Naive thymus-derived CD4-positive, alpha-beta T cell (primary cell): Measurements from ENCODE around the gene SLC26A5. TPM values are rescaled to one million over a fixed set of nuclear protein-coding genes. Genes with fewer than 3 reads are reported as not detected.

ENCODE experiments used
- ATAC-seq: fragments of 150-1000 bp; cut with Tn5 transposase; 2 replicates; pipeline ENCODE4 v1.10.0; 2021; ENCODE audit warnings: mild to moderate bottlenecking, moderate library complexity
- CTCF ChIA-PET: fragments of 350-600 bp; sonication (Branson Sonifier 250); formaldehyde crosslinking; loops from one replicate; lab custom pipeline; 2021; ENCODE audit warnings: antibody characterized with exemption; lab: Charles Lee
- POLR2A ChIA-PET: fragments of 350-600 bp; sonication (Branson Sonifier 250); formaldehyde crosslinking; loops from one replicate; lab custom pipeline; 2021; ENCODE audit warnings: antibody characterized with exemption, inconsistent platforms; lab: Charles Lee
- DNase-seq, 9 donors: peaks; one replicate each; pipeline versions ENCODE4 v3.0.0 to v3.0.0-alpha.2; 2020 to 2022; ENCODE audit warnings: mixed read lengths in 1 of 9
- H3K27ac ChIP-seq: one replicate; pipeline ENCODE4 v1.7.0; 2013; ENCODE audit warnings: mild to moderate bottlenecking, low read depth, low read length, moderate library complexity
- H3K27me3 ChIP-seq, 2 donors: one replicate each; pipeline ENCODE4 v1.7.0; 2013; ENCODE audit warnings: low read length in 2 of 2, mild to moderate bottlenecking in 2 of 2, moderate library complexity in 2 of 2; ENCODE audit not compliant: control insufficient read depth in 2 of 2, insufficient read depth in 2 of 2
- H3K36me3 ChIP-seq, 3 experiments: 1 replicate in 2 of 3; 2 replicates in 1 of 3; pipeline ENCODE4 v1.7.0; 2013; ENCODE audit warnings: low read length in 3 of 3, mild to moderate bottlenecking in 3 of 3, moderate library complexity in 1 of 3; ENCODE audit not compliant: insufficient read depth in 3 of 3, control insufficient read depth in 2 of 3
- H3K4me1 ChIP-seq, 2 donors: one replicate each; pipeline ENCODE4 v1.7.0; 2013; ENCODE audit warnings: low read length in 2 of 2, mild to moderate bottlenecking in 2 of 2, moderate library complexity in 1 of 2; ENCODE audit not compliant: control insufficient read depth in 2 of 2, insufficient read depth in 2 of 2
- H3K4me3 ChIP-seq: 2 replicates; pipeline ENCODE4 v1.7.0; 2013; ENCODE audit warnings: mild to moderate bottlenecking, low read length
- H3K9me3 ChIP-seq, 3 experiments: 1 replicate in 2 of 3; 2 replicates in 1 of 3; pipeline ENCODE4 v1.7.0; 2013; ENCODE audit warnings: low read length in 3 of 3; ENCODE audit not compliant: control insufficient read depth in 2 of 3
- H3K27ac Mint-ChIP-seq, 9 donors: one replicate each; pipeline ENCODE4 v1.8.0; 2020 to 2022; ENCODE audit warnings: mixed read lengths in 9 of 9, mild to moderate bottlenecking in 8 of 9, moderate library complexity in 5 of 9, inconsistent platforms in 2 of 9
- H3K27me3 Mint-ChIP-seq, 5 donors: one replicate each; pipeline ENCODE4 v1.8.0; 2021 to 2022; ENCODE audit warnings: mixed read lengths in 5 of 5, mild to moderate bottlenecking in 1 of 5
- H3K36me3 Mint-ChIP-seq, 5 donors: one replicate each; pipeline ENCODE4 v1.8.0; 2020 to 2022; ENCODE audit warnings: mixed read lengths in 5 of 5, mild to moderate bottlenecking in 3 of 5, inconsistent platforms in 1 of 5
- H3K4me1 Mint-ChIP-seq, 7 donors: one replicate each; pipeline ENCODE4 v1.8.0; 2020 to 2022; ENCODE audit warnings: mixed read lengths in 7 of 7, mild to moderate bottlenecking in 3 of 7, inconsistent platforms in 1 of 7
- H3K4me3 Mint-ChIP-seq, 10 donors: one replicate each; pipeline ENCODE4 v1.8.0; 2020 to 2022; ENCODE audit warnings: mild to moderate bottlenecking in 10 of 10, mixed read lengths in 10 of 10, moderate library complexity in 6 of 10, inconsistent platforms in 2 of 10
- H3K9me3 Mint-ChIP-seq, 11 donors: one replicate each; pipeline ENCODE4 v1.8.0; 2020 to 2022; ENCODE audit warnings: mixed read lengths in 11 of 11, mild to moderate bottlenecking in 4 of 11, inconsistent platforms in 1 of 11, moderate library complexity in 1 of 11
- intact Hi-C, 2 donors: fragments of 100-400 bp; cut with micrococcal nuclease; formaldehyde crosslinking; loops; one replicate each; pipeline ENCODE4 v1.15.1; 2023
- polyA plus RNA-seq, 2 donors: library from polyadenylated mRNA; unstranded; fragments of 300-500 nt; fragmentation: Illumina TruSeq; gene quantifications; one replicate each; pipeline ENCODE4 v1.2.3, GENCODE V29; 2021
- total RNA-seq, 6 experiments: library from RNA in 5 of 6; stranded (reverse) in 5 of 6; gene quantifications; 1 replicate in 5 of 6; 2 replicates in 1 of 6; pipeline ENCODE4 v1.2.3 and lab custom pipeline; 2021 to 2026

SLC26A5 gene
- total and polyA plus RNA-seq, 7 experiments from 2014 or later: not detected

- peaks cover 18 to 30% (median 22%) of the 10 kb centered on the region in 5 donors for H3K36me3 Mint-ChIP-seq
- Histone ChIP-seq H3K9me3 (no peaks in the 10 kb centered on the region), H3K4me3 (peak overlapping the region; percentile 97), H3K36me3 (peaks cover 8 to 40% (median 11%) of the 10 kb centered on the region in 3 experiments), H3K27ac (peak overlapping the region; percentile 86), H3K4me1 (peaks cover 22 to 26% of the 10 kb centered on the region in 2 donors), H3K27me3 (no peaks in the 10 kb centered on the region)
- peaks cover 32 to 84% (median 72%) of the 10 kb centered on the region in 7 donors for H3K4me1 Mint-ChIP-seq
- peak overlapping the region; percentile 93 to 99 (median 97) for H3K27ac Mint-ChIP-seq
- H3K27me3 Mint-ChIP-seq: no peaks in the 10 kb centered on the region
- peak overlapping the region; percentile 93 to 100 (median 98) for H3K4me3 Mint-ChIP-seq
- ChIA-PET CTCF (no interaction called here), POLR2A (interaction anchor here (0.8 to 2.9 kb wide), 5 partner anchors 11 to 269 kb away, joined by 3 to 14 read pairs (median 4); no protein-coding TSS in a partner anchor)
- ATAC-seq (peak; percentile 41), DNase-seq (peak in 4 of 9 donors; percentile 11 to 48 (median 30))
- H3K9me3 Mint-ChIP-seq: peaks cover 0 to 2% (median 0%) of the 10 kb centered on the region in 11 donors
- intact Hi-C loops: loop anchor here (1.0 to 10.0 kb wide), 7 partner anchors 17 to 1671 kb away; partner anchors contain the start of genes ARMC10 (in 2 of the 2), PMPCB (in 2 of the 2), FAM185A (in 1 of the 2) and FBXL13 (in 1 of the 2)
Observed at GRCh38 chr7:103343758-103344452, 102.1 kb downstream of the SLC26A5 start.

- intact Hi-C loops: loop anchor here (5.0 to 10.0 kb wide), 3 partner anchors 596 to 1671 kb away; partner anchors contain the start of genes FAM185A (in 1 of the 2), KMT2E (in 1 of the 2) and ORC5 (in 1 of the 2)
- peaks cover 0 to 2% (median 0%) of the 10 kb centered on the region in 11 donors for H3K9me3 Mint-ChIP-seq
Observed at GRCh38 chr7:103343332-103343731, 102.7 kb downstream of the SLC26A5 start.

GRCh38 chr7:103341466-103341865 lies 104.5 kb downstream of the SLC26A5 start:
- H3K36me3 ChIP-seq: peaks cover 17 to 52% (median 24%) of the 10 kb centered on the region in 3 experiments
- peak overlapping the region in 1 of 9 donors; percentile 65 for H3K27ac Mint-ChIP-seq
- peaks cover 31 to 63% (median 60%) of the 10 kb centered on the region in 7 donors for H3K4me1 Mint-ChIP-seq
- H3K4me1 ChIP-seq: peaks cover 14 to 19% of the 10 kb centered on the region in 2 donors
- no peaks in the 10 kb centered on the region for H3K9me3 ChIP-seq
- no peak overlapping the region for H3K4me3 ChIP-seq
- H3K27ac ChIP-seq: no peak overlapping the region
- H3K27me3 Mint-ChIP-seq: no peaks in the 10 kb centered on the region
- ChIA-PET CTCF (no interaction called here), POLR2A (no interaction called here)
- ATAC-seq (no peak), DNase-seq (no peak)
- intact Hi-C loops: loop anchor here (5.0 to 10.0 kb wide), 3 partner anchors 594 to 1673 kb away; partner anchors contain the start of genes FAM185A (in 1 of the 2), KMT2E (in 1 of the 2) and ORC5 (in 1 of the 2)
- H3K36me3 Mint-ChIP-seq: peaks cover 27 to 44% (median 29%) of the 10 kb centered on the region in 5 donors
- H3K27me3 ChIP-seq: no peaks in the 10 kb centered on the region
- H3K9me3 Mint-ChIP-seq: peaks cover 0 to 2% (median 0%) of the 10 kb centered on the region in 11 donors
- peak overlapping the region in 3 of 10 donors; percentile 1 to 53 (median 10) for H3K4me3 Mint-ChIP-seq

More at GRCh38 chr7:103343332-103343731, 102.7 kb downstream of the SLC26A5 start:
- Mint-ChIP-seq H3K4me3 (peak overlapping the region; percentile 93 to 100 (median 98)), H3K4me1 (peaks cover 31 to 78% (median 66%) of the 10 kb centered on the region in 7 donors), H3K27me3 (no peaks in the 10 kb centered on the region), H3K36me3 (peaks cover 18 to 30% (median 22%) of the 10 kb centered on the region in 5 donors), H3K27ac (peak overlapping the region in 8 of 9 donors; percentile 93 to 99 (median 96))
- Histone ChIP-seq H3K36me3 (peaks cover 8 to 41% (median 11%) of the 10 kb centered on the region in 3 experiments), H3K9me3 (no peaks in the 10 kb centered on the region), H3K27me3 (no peaks in the 10 kb centered on the region), H3K4me3 (peak overlapping the region; percentile 97), H3K27ac (peak overlapping the region; percentile 86), H3K4me1 (peaks cover 22 to 26% of the 10 kb centered on the region in 2 donors)
- no peak for DNase-seq
- CTCF ChIA-PET: interaction anchor here (0.7 to 1.0 kb wide), 3 partner anchors 17 to 46 kb away, joined by 3 to 4 read pairs (median 3); partner anchors contain the start of gene PMPCB
- ATAC-seq: no peak
- POLR2A ChIA-PET: interaction anchor here (0.8 to 2.9 kb wide), 2 partner anchors 11 to 18 kb away, joined by 4 to 14 read pairs; no protein-coding TSS in a partner anchor

GRCh38 chr7:103338864-103339263 lies 107.1 kb downstream of the SLC26A5 start:
- H3K27ac Mint-ChIP-seq: peak overlapping the region in 1 of 9 donors; percentile 13

GRCh38 chr7:103336761-103337160 lies 109.2 kb downstream of the SLC26A5 start:
- Mint-ChIP-seq H3K27me3 (no peaks in the 10 kb centered on the region), H3K27ac (peak overlapping the region in 1 of 9 donors; percentile 44), H3K36me3 (peaks cover 26 to 51% (median 28%) of the 10 kb centered on the region in 5 donors), H3K4me1 (peaks cover 22 to 42% (median 28%) of the 10 kb centered on the region in 7 donors), H3K9me3 (peaks cover 0 to 2% (median 0%) of the 10 kb centered on the region in 11 donors), H3K4me3 (no peak overlapping the region)
- Histone ChIP-seq H3K4me1 (peaks cover 0 to 6% of the 10 kb centered on the region in 2 donors), H3K9me3 (no peaks in the 10 kb centered on the region), H3K27ac (no peak overlapping the region), H3K36me3 (peaks cover 18 to 70% (median 26%) of the 10 kb centered on the region in 3 experiments), H3K4me3 (no peak overlapping the region), H3K27me3 (no peaks in the 10 kb centered on the region)
- intact Hi-C loops: no loop called here
- ChIA-PET CTCF (no interaction called here), POLR2A (no interaction called here)
- peak; percentile 52 for ATAC-seq
- no peak for DNase-seq

More at GRCh38 chr7:103338864-103339263, 107.1 kb downstream of the SLC26A5 start:
- no peak for ATAC-seq
- peaks cover 0 to 2% (median 0%) of the 10 kb centered on the region in 11 donors for H3K9me3 Mint-ChIP-seq
- Histone ChIP-seq H3K9me3 (no peaks in the 10 kb centered on the region), H3K36me3 (peaks cover 18 to 66% (median 26%) of the 10 kb centered on the region in 3 experiments), H3K4me3 (no peak overlapping the region), H3K4me1 (peaks cover 8 to 12% of the 10 kb centered on the region in 2 donors), H3K27me3 (no peaks in the 10 kb centered on the region), H3K27ac (no peak overlapping the region)
- intact Hi-C loops: no loop called here
- ChIA-PET CTCF (no interaction called here), POLR2A (interaction anchor here (0.6 to 1.1 kb wide), 2 partner anchors 9 to 18 kb away, joined by 3 to 4 read pairs; partner anchors contain the start of gene PSMC2)
- H3K36me3 Mint-ChIP-seq: peaks cover 27 to 50% (median 29%) of the 10 kb centered on the region in 5 donors
- H3K27me3 Mint-ChIP-seq: no peaks in the 10 kb centered on the region
- no peak for DNase-seq
- H3K4me1 Mint-ChIP-seq: peaks cover 26 to 46% (median 41%) of the 10 kb centered on the region in 7 donors
- no peak overlapping the region for H3K4me3 Mint-ChIP-seq

GRCh38 chr7:103325744-103326143 lies 120.3 kb downstream of the SLC26A5 start:
- H3K27ac ChIP-seq: no peak overlapping the region
- Mint-ChIP-seq H3K4me3 (no peak overlapping the region), H3K4me1 (peaks cover 0 to 13% (median 6%) of the 10 kb centered on the region in 7 donors), H3K9me3 (no peaks in the 10 kb centered on the region), H3K36me3 (peaks cover 4 to 25% (median 16%) of the 10 kb centered on the region in 5 donors), H3K27me3 (no peaks in the 10 kb centered on the region), H3K27ac (peak overlapping the region in 4 of 9 donors; percentile 30 to 83 (median 48))
- POLR2A ChIA-PET: no interaction called here
- peaks cover 4 to 49% (median 29%) of the 10 kb centered on the region in 3 experiments for H3K36me3 ChIP-seq
- intact Hi-C loops: loop anchor here in 1 of 2 donors (2.0 kb wide), 1 partner anchor 19 kb away; the partner anchor contains the start of gene DNAJC2
- ATAC-seq (no peak), DNase-seq (no peak)
- CTCF ChIA-PET: no interaction called here
- no peaks in the 10 kb centered on the region for H3K27me3 ChIP-seq
- H3K4me1 ChIP-seq: no peaks in the 10 kb centered on the region
- H3K9me3 ChIP-seq: no peaks in the 10 kb centered on the region
- H3K4me3 ChIP-seq: no peak overlapping the region
